NOMO-1 treated with dmso at 0.1 percent for 144 hours (cell line): Measurements from ENCODE around the gene PAEP.

Source experiments
- DNase-seq: peaks from one replicate; lab custom pipeline; 2025; ENCODE audit not compliant: unreplicated experiment; lab: John Stamatoyannopoulos, UW

Gene PAEP

GRCh38 chr9:135574943-135575342, 13.4 kb downstream of the PAEP start:
- no peak for DNase-seq

GRCh38 chr9:135575995-135576631, 14.6 kb downstream of the PAEP start:
- DNase-seq, result no peak

- DNase-seq, result no peak
Measured at GRCh38 chr9:135577256-135577655, 15.7 kb downstream of the PAEP start.

- no peak for DNase-seq
Measured at GRCh38 chr9:135579356-135579755, 17.8 kb downstream of the PAEP start.

- no peak for DNase-seq
Measured at GRCh38 chr9:135579889-135580660, 18.5 kb downstream of the PAEP start.

- DNase-seq, result no peak
Measured at GRCh38 chr9:135580664-135581380, 19.3 kb downstream of the PAEP start.

GRCh38 chr9:135581636-135582426, 20.3 kb downstream of the PAEP start:
- DNase-seq, result no peak

- DNase-seq, result no peak
Measured at GRCh38 chr9:135582541-135582940, 21.0 kb downstream of the PAEP start.

- no peak for DNase-seq
Measured at GRCh38 chr9:135582966-135583687, 21.6 kb downstream of the PAEP start.

- DNase-seq, result no peak
Measured at GRCh38 chr9:135583688-135584011, 22.1 kb downstream of the PAEP start.

- no peak for DNase-seq
Measured at GRCh38 chr9:135584371-135584770, 22.8 kb downstream of the PAEP start.

GRCh38 chr9:135584934-135585333, 23.4 kb downstream of the PAEP start:
- DNase-seq, result no peak

- no peak for DNase-seq
Measured at GRCh38 chr9:135586601-135587109, 25.1 kb downstream of the PAEP start.

GRCh38 chr9:135587658-135588057, 26.1 kb downstream of the PAEP start:
- DNase-seq, result no peak

GRCh38 chr9:135588371-135588770, 26.8 kb downstream of the PAEP start:
- no peak for DNase-seq

- DNase-seq, result no peak
Measured at GRCh38 chr9:135588886-135589595, 27.5 kb downstream of the PAEP start.

GRCh38 chr9:135589596-135590485, 28.3 kb downstream of the PAEP start:
- DNase-seq, result no peak

- no peak for DNase-seq
Measured at GRCh38 chr9:135590486-135591079, 29.0 kb downstream of the PAEP start.
